ENCODE measurements around the gene CMTM5.

DNA sequence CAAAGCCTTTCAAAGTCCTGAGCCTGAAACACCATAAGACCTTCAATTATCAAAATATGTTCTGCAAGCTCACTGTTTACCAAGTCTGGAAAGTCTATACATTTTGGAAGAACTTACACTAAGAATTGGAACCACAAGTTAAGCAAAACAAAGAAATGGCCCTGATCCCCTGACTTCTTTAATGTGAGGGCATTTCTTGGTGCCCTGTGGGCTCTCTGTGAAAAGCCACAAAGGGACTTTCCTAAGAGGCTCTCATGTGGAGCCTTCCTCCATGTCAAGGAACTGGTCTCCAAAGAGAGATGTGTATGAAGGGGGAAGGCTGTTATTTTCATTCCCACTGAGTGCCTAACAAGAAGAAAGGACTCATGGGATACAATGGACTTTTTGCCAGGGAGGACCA lies 44.7 kb downstream of the CMTM5 start:
- TF ChIP-seq, protein P1, sequence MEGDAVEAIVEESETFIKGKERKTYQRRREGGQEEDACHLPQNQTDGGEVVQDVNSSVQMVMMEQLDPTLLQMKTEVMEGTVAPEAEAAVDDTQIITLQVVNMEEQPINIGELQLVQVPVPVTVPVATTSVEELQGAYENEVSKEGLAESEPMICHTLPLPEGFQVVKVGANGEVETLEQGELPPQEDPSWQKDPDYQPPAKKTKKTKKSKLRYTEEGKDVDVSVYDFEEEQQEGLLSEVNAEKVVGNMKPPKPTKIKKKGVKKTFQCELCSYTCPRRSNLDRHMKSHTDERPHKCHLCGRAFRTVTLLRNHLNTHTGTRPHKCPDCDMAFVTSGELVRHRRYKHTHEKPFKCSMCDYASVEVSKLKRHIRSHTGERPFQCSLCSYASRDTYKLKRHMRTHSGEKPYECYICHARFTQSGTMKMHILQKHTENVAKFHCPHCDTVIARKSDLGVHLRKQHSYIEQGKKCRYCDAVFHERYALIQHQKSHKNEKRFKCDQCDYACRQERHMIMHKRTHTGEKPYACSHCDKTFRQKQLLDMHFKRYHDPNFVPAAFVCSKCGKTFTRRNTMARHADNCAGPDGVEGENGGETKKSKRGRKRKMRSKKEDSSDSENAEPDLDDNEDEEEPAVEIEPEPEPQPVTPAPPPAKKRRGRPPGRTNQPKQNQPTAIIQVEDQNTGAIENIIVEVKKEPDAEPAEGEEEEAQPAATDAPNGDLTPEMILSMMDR (IDR thresholded peaks at IDR 0.05; ENCODE audit: extremely low read depth in 1 of 2, insufficient read depth in 1 of 2, low read depth in 1 of 2, low read length in 2 of 2) = no peak
- TF ChIP-seq POLR2A (IDR thresholded peaks at IDR 0.05; ENCODE audit: low read depth, low read length) (no peak), POLR2AphosphoS5 (IDR thresholded peaks at IDR 0.05; ENCODE audit: insufficient read depth, low read depth, low read length) (no peak), JUN (IDR thresholded peaks at IDR 0.05; ENCODE audit: borderline replicate concordance, insufficient read depth, insufficient read length, low read depth) (no peak)
- TF ChIP-seq, protein P2, sequence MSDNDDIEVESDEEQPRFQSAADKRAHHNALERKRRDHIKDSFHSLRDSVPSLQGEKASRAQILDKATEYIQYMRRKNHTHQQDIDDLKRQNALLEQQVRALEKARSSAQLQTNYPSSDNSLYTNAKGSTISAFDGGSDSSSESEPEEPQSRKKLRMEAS (IDR thresholded peaks at IDR 0.05; ENCODE audit: insufficient read depth, insufficient read length) = no peak
